Common myeloid progenitor, CD34-positive (primary cell): ENCODE results near the gene VPS13C.

Experiments used
- CTCF ChIA-PET: fragments of 350-600 bp; sonication (Branson Sonifier 250); formaldehyde crosslinking; loops from one replicate; lab custom pipeline; 2021; ENCODE audit warnings: antibody characterized with exemption; lab: Charles Lee
- POLR2A ChIA-PET: fragments of 350-600 bp; sonication (Branson Sonifier 250); formaldehyde crosslinking; loops from one replicate; lab custom pipeline; 2021; ENCODE audit warnings: antibody characterized with exemption; lab: Charles Lee
- DNase-seq, 3 donors: peaks; one replicate each; pipeline versions ENCODE4 v3.0.0 to v3.0.0-alpha.2; 2013
- H3K27ac ChIP-seq, 2 experiments: 1 replicate in 1 of 2; 2 replicates in 1 of 2; pipeline ENCODE4 v1.7.0; 2013; ENCODE audit warnings: inconsistent platforms in 2 of 2, low read length in 2 of 2, mild to moderate bottlenecking in 2 of 2, low read depth in 1 of 2, moderate library complexity in 1 of 2; ENCODE audit not compliant: severe bottlenecking in 2 of 2, insufficient read depth in 1 of 2, poor library complexity in 1 of 2
- H3K27me3 ChIP-seq, 5 experiments: replicated peaks in 2 of 5; 1 replicate in 3 of 5; 2 replicates in 2 of 5; pipeline versions ENCODE4 v1.6.1 to v1.7.0; 2013; ENCODE audit warnings: low read length in 4 of 5, mild to moderate bottlenecking in 2 of 5, moderate library complexity in 2 of 5, inconsistent platforms in 1 of 5; ENCODE audit not compliant: insufficient read depth in 5 of 5, control insufficient read depth in 4 of 5
- H3K36me3 ChIP-seq, 4 experiments: 1 replicate in 2 of 4; 2 replicates in 2 of 4; pipeline versions ENCODE4 v1.6.1 to v1.7.0; 2013; ENCODE audit warnings: low read length in 3 of 4, control low read depth in 1 of 4, mild to moderate bottlenecking in 1 of 4; ENCODE audit not compliant: control insufficient read depth in 4 of 4, insufficient read depth in 4 of 4
- H3K4me1 ChIP-seq, 4 experiments: 1 replicate in 3 of 4; 2 replicates in 1 of 4; pipeline versions ENCODE4 v1.6.1 to v1.7.1; 2013; ENCODE audit warnings: low read length in 3 of 4, mild to moderate bottlenecking in 3 of 4, control low read depth in 1 of 4, inconsistent platforms in 1 of 4, moderate library complexity in 1 of 4; ENCODE audit not compliant: control insufficient read depth in 4 of 4, insufficient read depth in 4 of 4; ENCODE audit errors: control extremely low read depth in 1 of 4
- H3K4me3 ChIP-seq, 7 experiments: 1 replicate in 4 of 7; 2 replicates in 3 of 7; pipeline versions ENCODE4 v1.5.1 to v1.7.0; 2013; ENCODE audit warnings: mild to moderate bottlenecking in 7 of 7, low read length in 6 of 7, moderate library complexity in 6 of 7, inconsistent platforms in 2 of 7, low read depth in 2 of 7, control low read depth in 1 of 7; ENCODE audit not compliant: insufficient read depth in 4 of 7, control insufficient read depth in 1 of 7; ENCODE audit errors: extremely low read depth in 1 of 7
- H3K9me3 ChIP-seq, 5 experiments: 1 replicate in 4 of 5; 2 replicates in 1 of 5; pipeline versions ENCODE4 v1.6.1 to v1.7.1; 2013; ENCODE audit warnings: low read length in 4 of 5, mild to moderate bottlenecking in 2 of 5, inconsistent platforms in 1 of 5, low read depth in 1 of 5, moderate library complexity in 1 of 5; ENCODE audit not compliant: control insufficient read depth in 4 of 5, insufficient read depth in 2 of 5; ENCODE audit errors: control extremely low read depth in 1 of 5
- whole genome bisulfite sequencing: methylation state at CpG from one replicate; pipeline ENCODE4 v1.1.5; 2013; ENCODE audit not compliant: insufficient coverage; 5-methylcytosine and 5-hydroxymethylcytosine counted together

Gene VPS13C

GRCh38 chr15:62066663-62067447 is 6.6 kb upstream of the VPS13C start, which contains the start of gene C2CD4A:
TSS of gene C2CD4A (plus strand) at chr15:62066977. CDS start at chr15:62067614, 637 bp downstream.
- CTCF ChIA-PET, result interaction anchor here (0.6 to 2.0 kb wide), 5 partner anchors 10 to 194 kb away, joined by 3 to 4 read pairs (median 3); no protein-coding TSS in a partner anchor
- Histone ChIP-seq H3K27ac (no peak within 1 kb of the TSS), H3K4me3 (peak within 1 kb of the TSS in 6 of 7 experiments; percentile 42 to 73 (median 54)), H3K9me3 (no peaks in the 10 kb centered on the region), H3K27me3 (peaks cover 10 to 50% (median 19%) of the 10 kb centered on the region in 5 experiments), H3K4me1 (peaks cover 6 to 27% (median 19%) of the 10 kb centered on the region in 4 experiments), H3K36me3 (no peaks in the 10 kb centered on the region)
- POLR2A ChIA-PET, result interaction anchor here (0.7 to 1.1 kb wide), 2 partner anchors 156 to 197 kb away, joined by 3 read pairs; no protein-coding TSS in a partner anchor
- DNase-seq, result peak; percentile 56 to 79 (median 65)
- WGBS, result 5% methylated on average over 29 of the region's 33 CpGs

DNA sequence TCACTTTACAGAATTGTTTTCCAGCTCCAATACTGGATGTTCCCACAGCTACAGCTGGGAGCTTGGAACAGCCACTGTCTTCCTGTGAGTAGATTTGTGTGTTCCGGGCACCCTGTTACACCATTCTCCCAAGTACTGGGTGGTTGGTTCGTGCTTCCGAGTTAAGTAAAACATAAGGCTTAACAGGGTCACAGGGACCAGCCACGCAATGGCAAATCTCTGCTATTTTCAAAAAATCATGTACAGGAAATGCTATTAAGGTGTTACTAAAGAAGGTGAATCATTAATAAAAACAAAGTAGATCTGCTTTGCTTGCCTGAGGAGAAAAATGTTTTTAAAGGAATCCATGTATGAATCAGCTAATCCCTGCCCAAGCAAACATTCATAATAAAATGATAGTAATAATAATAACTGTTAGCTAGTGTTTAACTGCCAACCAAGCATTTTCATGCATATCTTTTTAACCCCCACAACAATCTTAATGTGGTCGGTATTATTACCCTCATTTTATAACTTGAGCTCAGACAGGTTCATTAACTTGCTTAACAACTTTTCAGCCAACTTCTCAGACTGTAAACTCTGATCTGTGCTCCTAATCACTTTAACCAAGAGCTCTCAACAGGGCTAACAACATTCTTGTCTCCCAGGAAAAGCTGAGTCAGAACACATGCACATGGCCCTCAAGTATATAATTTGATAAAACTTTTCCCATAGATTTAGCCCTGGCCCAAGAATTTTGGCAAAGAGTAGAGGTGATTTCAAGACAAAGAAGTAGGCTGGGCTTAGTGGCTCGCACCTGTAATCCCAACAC is 3.8 kb upstream of the VPS13C start:
- Histone ChIP-seq H3K27ac (no peak overlapping the region), H3K9me3 (no peaks in the 10 kb centered on the region), H3K4me1 (peaks cover 12 to 39% (median 28%) of the 10 kb centered on the region in 4 experiments), H3K27me3 (peaks cover 12 to 34% (median 18%) of the 10 kb centered on the region in 5 experiments), H3K4me3 (no peak overlapping the region), H3K36me3 (no peaks in the 10 kb centered on the region)
- CTCF ChIA-PET, result interaction anchor here (1.1 to 1.2 kb wide), 2 partner anchors 9 to 24 kb away, joined by 3 to 5 read pairs; no protein-coding TSS in a partner anchor
- WGBS, result 100% methylated on average over 4 of the region's 6 CpGs
- no peak for DNase-seq
- POLR2A ChIA-PET, result no interaction called here

- peak overlapping the region; percentile 66 to 89 for H3K27ac ChIP-seq
- peak overlapping the region; percentile 85 to 93 (median 90) for H3K4me3 ChIP-seq
- peaks cover 6 to 28% (median 16%) of the 10 kb centered on the region in 4 experiments for H3K4me1 ChIP-seq
- peaks cover 1 to 8% (median 4%) of the 10 kb centered on the region in 5 experiments for H3K27me3 ChIP-seq
- H3K9me3 ChIP-seq, result no peaks in the 10 kb centered on the region
- POLR2A ChIA-PET, result no interaction called here
- CTCF ChIA-PET, result interaction anchor here (1.1 to 1.8 kb wide), 4 partner anchors 8 to 41 kb away, joined by 3 to 5 read pairs (median 4); no protein-coding TSS in a partner anchor
- no peak for DNase-seq
- H3K36me3 ChIP-seq, result peaks cover 0 to 4% (median 1%) of the 10 kb centered on the region in 4 experiments
- WGBS, result 0% methylated on average over 2 of the region's 12 CpGs
These were observed 641 bp upstream of the VPS13C start for GRCh38 chr15:62060896-62061280.

- POLR2A ChIA-PET, result no interaction called here
- Histone ChIP-seq H3K27ac (peak overlapping the region; percentile 46 to 89), H3K9me3 (no peaks in the 10 kb centered on the region), H3K27me3 (peaks cover 0 to 3% (median 0%) of the 10 kb centered on the region in 5 experiments), H3K4me3 (peak overlapping the region; percentile 85 to 97 (median 92)), H3K4me1 (peaks cover 6 to 28% (median 17%) of the 10 kb centered on the region in 4 experiments), H3K36me3 (peaks cover 0 to 6% (median 2%) of the 10 kb centered on the region in 4 experiments)
- peak; percentile 81 to 94 (median 93) for DNase-seq
- CTCF ChIA-PET, result interaction anchor here (0.9 to 1.8 kb wide), 4 partner anchors 13 to 39 kb away, joined by 3 to 5 read pairs (median 4); no protein-coding TSS in a partner anchor
- WGBS, result 0% methylated on average over 19 of the region's 19 CpGs
These were observed 483 bp downstream of the VPS13C start for GRCh38 chr15:62059816-62060112.

- peak in 1 of 3 donors; percentile 36 for DNase-seq
- CTCF ChIA-PET, result interaction anchor here (1.1 to 1.5 kb wide), 2 partner anchors 17 to 127 kb away, joined by 3 read pairs; no protein-coding TSS in a partner anchor
- peaks cover 6 to 28% (median 17%) of the 10 kb centered on the region in 4 experiments for H3K4me1 ChIP-seq
- POLR2A ChIA-PET, result interaction anchor here (0.6 kb wide), 1 partner anchor 34 kb away, joined by 3 read pairs; no protein-coding TSS in a partner anchor
- no peaks in the 10 kb centered on the region for H3K9me3 ChIP-seq
- H3K27ac ChIP-seq, result peak overlapping the region; percentile 46 to 89
- 0% methylated on average over 4 of the region's 13 CpGs for WGBS
- H3K27me3 ChIP-seq, result peaks cover 0 to 3% (median 0%) of the 10 kb centered on the region in 5 experiments
- peak overlapping the region in 6 of 7 experiments; percentile 88 to 97 (median 92) for H3K4me3 ChIP-seq
- peaks cover 0 to 6% (median 2%) of the 10 kb centered on the region in 4 experiments for H3K36me3 ChIP-seq
These were observed 985 bp downstream of the VPS13C start for GRCh38 chr15:62059108-62059815.
